GM23338 (cell line): ENCODE results near the gene KRIT1. TPM values are rescaled to one million over a fixed set of nuclear protein-coding genes. Genes with fewer than 3 reads are reported as not detected.
"Not testable (repeated sequence)": the region's sequence is repeated elsewhere in the genome, so short reads cannot be mapped to it uniquely, and the experiment has no call there.

Experiments used
- ATAC-seq: fragments of 200-7000 bp; cut with Tn5 transposase; 3 replicates; pipeline ENCODE4 v1.9.1; 2020
- DNase-seq: peaks from one replicate; pipeline ENCODE4 v3.0.0-alpha.2; 2015; ENCODE audit warnings: low spot score
- H2AFZ ChIP-seq: fragments of 200-600 bp; sonication (generic); 2 replicates; pipeline ENCODE4 v1.8.0; 2016; ENCODE audit warnings: antibody characterized with exemption, mild to moderate bottlenecking, moderate library complexity
- H3F3A ChIP-seq: fragments of 200-600 bp; sonication (generic); replicated peaks from 2 replicates; pipeline ENCODE4 v1.8.0; 2017; ENCODE audit warnings: antibody characterized with exemption, mixed run types, low read depth
- H3K27ac ChIP-seq: fragments of 200-600 bp; sonication (generic); 2 replicates; pipeline ENCODE4 v1.6.1; 2016; ENCODE audit warnings: low read depth
- H3K27me3 ChIP-seq: fragments of 200-600 bp; sonication (generic); 2 replicates; pipeline ENCODE4 v1.8.0; 2016; ENCODE audit warnings: mild to moderate bottlenecking, mixed run types, moderate library complexity; ENCODE audit not compliant: insufficient read depth
- H3K36me3 ChIP-seq: fragments of 200-600 bp; sonication (generic); 2 replicates; pipeline ENCODE4 v1.8.0; 2016; ENCODE audit warnings: mild to moderate bottlenecking; ENCODE audit not compliant: insufficient read depth
- H3K4me1 ChIP-seq: fragments of 200-600 bp; sonication (generic); 2 replicates; pipeline ENCODE4 v1.8.0; 2016; ENCODE audit warnings: mild to moderate bottlenecking, moderate library complexity; ENCODE audit not compliant: insufficient read depth
- H3K4me2 ChIP-seq: fragments of 200-600 bp; sonication (generic); 2 replicates; pipeline ENCODE4 v1.7.1; 2017; ENCODE audit warnings: mixed run types
- H3K4me3 ChIP-seq: fragments of 200-600 bp; sonication (generic); 2 replicates; pipeline ENCODE4 v1.6.1; 2016; ENCODE audit warnings: mixed run types
- H3K79me2 ChIP-seq: fragments of 200-600 bp; sonication (generic); replicated peaks from 2 replicates; pipeline ENCODE4 v1.8.0; 2017; ENCODE audit warnings: mild to moderate bottlenecking; ENCODE audit not compliant: insufficient read depth
- H3K9me2 ChIP-seq: fragments of 200-600 bp; sonication (generic); 2 replicates; pipeline ENCODE4 v1.8.0; 2017; ENCODE audit not compliant: insufficient read depth
- H4K20me1 ChIP-seq: fragments of 200-600 bp; sonication (generic); replicated peaks from 2 replicates; pipeline ENCODE4 v1.8.0; 2017; ENCODE audit warnings: mild to moderate bottlenecking; ENCODE audit not compliant: insufficient read depth
- H3K27ac Mint-ChIP-seq: 2 replicates; pipeline ENCODE4 v1.8.0; 2020; ENCODE audit warnings: inconsistent platforms, mild to moderate bottlenecking, moderate library complexity, mixed read lengths
- H3K27me3 Mint-ChIP-seq: 3 replicates; pipeline ENCODE4 v1.8.0; 2022; ENCODE audit warnings: low read depth, mild to moderate bottlenecking, moderate library complexity, mixed read lengths, inconsistent platforms; ENCODE audit not compliant: insufficient read depth, poor library complexity
- H3K36me3 Mint-ChIP-seq: 3 replicates; pipeline ENCODE4 v1.8.0; 2021; ENCODE audit warnings: low read depth, mild to moderate bottlenecking, inconsistent platforms, moderate library complexity, mixed read lengths
- H3K4me1 Mint-ChIP-seq: 3 replicates; pipeline ENCODE4 v1.8.0; 2020; ENCODE audit warnings: mild to moderate bottlenecking, inconsistent platforms, mixed read lengths
- H3K4me3 Mint-ChIP-seq: 3 replicates; pipeline ENCODE4 v1.8.0; 2021; ENCODE audit warnings: moderate library complexity, mild to moderate bottlenecking, inconsistent platforms, mixed read lengths
- H3K9me3 Mint-ChIP-seq: 3 replicates; pipeline ENCODE4 v1.8.0; 2020; ENCODE audit warnings: moderate library complexity, mild to moderate bottlenecking, inconsistent platforms, mixed read lengths
- CREB1 ChIP-seq: fragments of 250-450 bp; sonication (Bioruptor Pico); IDR thresholded peaks from 2 replicates; pipeline ENCODE4 v1.5.0; 2020; ENCODE audit warnings: low read depth, mild to moderate bottlenecking, moderate library complexity
- ETS1 ChIP-seq: IDR thresholded peaks from 2 replicates; pipeline ENCODE4 v1.6.1; 2016; ENCODE audit warnings: antibody characterized with exemption
- EZH2 ChIP-seq: fragments of 200-600 bp; sonication (generic); IDR thresholded peaks from one replicate; pipeline ENCODE4 v1.8.0; 2017; ENCODE audit warnings: antibody characterized with exemption, mild to moderate bottlenecking, low read depth; ENCODE audit not compliant: unreplicated experiment
- EZH2phosphoT487 ChIP-seq: fragments of 200-600 bp; sonication (generic); IDR thresholded peaks from one replicate; pipeline ENCODE4 v1.8.1; 2018; ENCODE audit warnings: antibody characterized with exemption; ENCODE audit not compliant: unreplicated experiment
- JUNB ChIP-seq: IDR thresholded peaks from one replicate; pipeline ENCODE4 v1.6.1; 2016; ENCODE audit warnings: antibody characterized with exemption; ENCODE audit not compliant: unreplicated experiment
- NANOG ChIP-seq: IDR thresholded peaks from 2 replicates; pipeline ENCODE4 v1.6.1; 2016; ENCODE audit warnings: antibody characterized with exemption, borderline replicate concordance
- POLR2AphosphoS5 ChIP-seq: IDR thresholded peaks from 2 replicates; pipeline ENCODE4 v1.6.1; 2016; ENCODE audit warnings: antibody characterized with exemption, low read depth
- STAT1 ChIP-seq: IDR thresholded peaks from one replicate; pipeline ENCODE4 v1.6.1; 2016; ENCODE audit warnings: antibody characterized with exemption; ENCODE audit not compliant: unreplicated experiment
- ZNF114 ChIP-seq: fragments of 250-450 bp; sonication (Bioruptor Pico); IDR thresholded peaks from 2 replicates; pipeline ENCODE4 v1.5.0; 2020; ENCODE audit warnings: mild to moderate bottlenecking, moderate library complexity
- ZNF331 ChIP-seq: fragments of 250-450 bp; sonication (Bioruptor Pico); IDR thresholded peaks from 2 replicates; pipeline ENCODE4 v1.5.0; 2020; ENCODE audit warnings: low read depth, mild to moderate bottlenecking, moderate library complexity
- polyA plus RNA-seq: library from polyadenylated mRNA; unstranded; fragments of >200 nt; fragmentation: Nextera tagmentation; extraction: Ambion mirVana; gene quantifications from 2 replicates; pipeline ENCODE4 v1.2.1, GENCODE V29; 2016
- total RNA-seq: library from RNA; depleted of rRNA; stranded (reverse); fragments of >200 nt; shearing (Covaris generic); gene quantifications from 2 replicates; pipeline ENCODE4 v1.2.3, GENCODE V29; 2014
- TF ChIP-seq, protein P1 (sequence below), 2 experiments: fragments of 200-600 bp in 1 of 2; sonication (generic) in 1 of 2; conservative IDR thresholded peaks; 2 replicates each; pipeline versions ENCODE4 v1.5.1 to v1.6.1; 2016 to 2017; ENCODE audit warnings: antibody characterized with exemption in 2 of 2, low read depth in 2 of 2, mild to moderate bottlenecking in 2 of 2, moderate library complexity in 1 of 2

Gene KRIT1
- total and polyA plus RNA-seq, 2 experiments from 2014 or later = 51.2 to 54.3 TPM

GRCh38 chr7:92177362-92177761, 68.4 kb downstream of the KRIT1 start:
- Histone ChIP-seq H3K27ac (no peak overlapping the region), H3K4me2 (no peak overlapping the region), H3K9me2 (no peaks in the 10 kb centered on the region), H3K27me3 (peaks cover 16% of the 10 kb centered on the region), H3K79me2 (no peaks in the 10 kb centered on the region), H2AFZ (no peak overlapping the region), H4K20me1 (no peaks in the 10 kb centered on the region), H3K4me3 (no peak overlapping the region), H3K36me3 (no peaks in the 10 kb centered on the region), H3F3A (no peaks in the 10 kb centered on the region), H3K4me1 (0 out of 2 replicates have a peak, but pooled peaks cover 7% of the 10 kb centered on the region)
- peaks cover 9% of the 10 kb centered on the region for H3K27me3 Mint-ChIP-seq
- no peak overlapping the region for H3K27ac Mint-ChIP-seq
- DNase-seq (no peak), ATAC-seq (no peak)
- H3K9me3 Mint-ChIP-seq = peaks cover 2% of the 10 kb centered on the region; the same call in 1 of the 3 replicates
- no peaks in the 10 kb centered on the region for H3K36me3 Mint-ChIP-seq
- TF ChIP-seq POLR2AphosphoS5 = no peak
- TF ChIP-seq, protein P1, sequence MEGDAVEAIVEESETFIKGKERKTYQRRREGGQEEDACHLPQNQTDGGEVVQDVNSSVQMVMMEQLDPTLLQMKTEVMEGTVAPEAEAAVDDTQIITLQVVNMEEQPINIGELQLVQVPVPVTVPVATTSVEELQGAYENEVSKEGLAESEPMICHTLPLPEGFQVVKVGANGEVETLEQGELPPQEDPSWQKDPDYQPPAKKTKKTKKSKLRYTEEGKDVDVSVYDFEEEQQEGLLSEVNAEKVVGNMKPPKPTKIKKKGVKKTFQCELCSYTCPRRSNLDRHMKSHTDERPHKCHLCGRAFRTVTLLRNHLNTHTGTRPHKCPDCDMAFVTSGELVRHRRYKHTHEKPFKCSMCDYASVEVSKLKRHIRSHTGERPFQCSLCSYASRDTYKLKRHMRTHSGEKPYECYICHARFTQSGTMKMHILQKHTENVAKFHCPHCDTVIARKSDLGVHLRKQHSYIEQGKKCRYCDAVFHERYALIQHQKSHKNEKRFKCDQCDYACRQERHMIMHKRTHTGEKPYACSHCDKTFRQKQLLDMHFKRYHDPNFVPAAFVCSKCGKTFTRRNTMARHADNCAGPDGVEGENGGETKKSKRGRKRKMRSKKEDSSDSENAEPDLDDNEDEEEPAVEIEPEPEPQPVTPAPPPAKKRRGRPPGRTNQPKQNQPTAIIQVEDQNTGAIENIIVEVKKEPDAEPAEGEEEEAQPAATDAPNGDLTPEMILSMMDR (conservative IDR thresholded peaks at IDR 0.05; ENCODE audit: low read depth in 2 of 2) = no peak
- no peak overlapping the region for H3K4me3 Mint-ChIP-seq
- H3K4me1 Mint-ChIP-seq = peaks cover 4% of the 10 kb centered on the region

GRCh38 chr7:92169529-92169928, 76.2 kb downstream of the KRIT1 start:
- H3K4me2 ChIP-seq, H2AFZ ChIP-seq, H3K4me3 ChIP-seq, H3K36me3 Mint-ChIP-seq, H3K9me2 ChIP-seq, H3K27ac ChIP-seq, H4K20me1 ChIP-seq, H3K36me3 ChIP-seq, H3K4me3 Mint-ChIP-seq, ATAC-seq, H3K4me1 ChIP-seq, H3K27me3 Mint-ChIP-seq, H3F3A ChIP-seq, DNase-seq, H3K27me3 ChIP-seq, H3K9me3 Mint-ChIP-seq, H3K27ac Mint-ChIP-seq, H3K79me2 ChIP-seq, H3K4me1 Mint-ChIP-seq: not testable (repeated sequence)

DNA sequence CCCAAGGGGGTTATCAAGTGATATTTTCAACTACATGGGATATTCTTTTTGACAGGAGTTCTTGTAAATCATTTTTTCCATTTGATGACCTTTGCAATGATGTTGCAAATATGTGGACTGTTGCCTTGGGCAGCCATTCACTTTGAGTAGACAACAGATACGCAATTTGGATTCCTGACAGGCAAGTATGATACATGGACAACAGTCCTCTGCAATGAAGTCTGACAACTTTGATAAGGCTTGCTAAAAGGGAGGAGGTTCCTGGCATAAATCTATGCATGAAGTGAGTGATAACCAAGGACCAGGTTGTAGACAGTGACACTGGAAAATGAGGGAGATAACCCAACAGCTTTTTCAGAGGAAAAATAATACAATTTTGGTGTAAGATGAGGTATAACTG, 84.4 kb downstream of the KRIT1 start:
- Mint-ChIP-seq H3K4me1 (no peaks in the 10 kb centered on the region), H3K4me3 (no peak overlapping the region), H3K9me3 (no peaks in the 10 kb centered on the region), H3K27me3 (no peaks in the 10 kb centered on the region), H3K27ac (no peak overlapping the region), H3K36me3 (no peaks in the 10 kb centered on the region)
- Histone ChIP-seq H3K27me3 (no peaks in the 10 kb centered on the region), H3K4me3 (no peak overlapping the region), H3F3A (no peaks in the 10 kb centered on the region), H3K9me2 (no peaks in the 10 kb centered on the region), H3K27ac (no peak overlapping the region), H3K4me2 (no peak overlapping the region), H3K4me1 (no peaks in the 10 kb centered on the region), H3K36me3 (no peaks in the 10 kb centered on the region), H3K79me2 (no peaks in the 10 kb centered on the region), H2AFZ (no peak overlapping the region), H4K20me1 (no peaks in the 10 kb centered on the region)
- ATAC-seq = no peak
- DNase-seq = no peak
- TF ChIP-seq, protein P1 (conservative IDR thresholded peaks at IDR 0.05; ENCODE audit: low read depth in 2 of 2) = no peak
- no peak for TF ChIP-seq EZH2phosphoT487
- TF ChIP-seq ZNF331 (CRISPR knock-in tag) = no peak
- TF ChIP-seq JUNB = no peak
- no peak for TF ChIP-seq ETS1
- no peak for TF ChIP-seq CREB1 (CRISPR knock-in tag)
- no peak for TF ChIP-seq ZNF114
- TF ChIP-seq EZH2 = no peak
- no peak for TF ChIP-seq STAT1
- TF ChIP-seq POLR2AphosphoS5 = no peak
- TF ChIP-seq NANOG = no peak
